Keratinocyte (primary cell): ENCODE measurements around the gene IFFO2.

ENCODE experiments used
- CTCF ChIP-seq, 3 experiments: IDR thresholded peaks in 1 of 3; conservative IDR thresholded peaks in 1 of 3; optimal IDR thresholded peaks in 1 of 3; 2 replicates in 2 of 3; 3 replicates in 1 of 3; pipeline versions ENCODE3 to v1.5.1; 2011; ENCODE audit warnings: low read length in 3 of 3, mild to moderate bottlenecking in 3 of 3, moderate library complexity in 2 of 3, control low read depth in 1 of 3, inconsistent platforms in 1 of 3; ENCODE audit not compliant: insufficient read depth in 2 of 3; ENCODE audit errors: extremely low read depth in 1 of 3
- EZH2 ChIP-seq: IDR thresholded peaks from one replicate; pipeline ENCODE4 v1.6.1; 2012; ENCODE audit warnings: inconsistent platforms, mild to moderate bottlenecking, low read length, moderate library complexity

- TF ChIP-seq CTCF (optimal IDR thresholded peaks at IDR 0.05 in 1 of 3, IDR thresholded peaks at IDR 0.05 in 1 of 3, conservative IDR thresholded peaks at IDR 0.05 in 1 of 3; ENCODE audit: extremely low read depth in 1 of 3, insufficient read depth in 2 of 3, low read length in 3 of 3): no peak
- no peak for TF ChIP-seq EZH2
These were observed 65.6 kb downstream of the IFFO2 start for GRCh38 chr1:18890706-18891425.
